ENCODE measurements around the gene GPR151. TPM values are rescaled to one million over a fixed set of nuclear protein-coding genes. Genes with fewer than 3 reads are reported as not detected.

Gene GPR151
- polyA plus RNA-seq, 3 donors: not detected

Other genes with a start within 250 kb of the GPR151 start
- under 1 TPM in 2 of 3 donors, not detected in 1; 0.06 to 0.13 TPM for gene POU4F3, start 177.4 kb downstream of the GPR151 start, polyA plus RNA-seq (ENCODE audit: insufficient read length in 3 of 3)
- 100 to 1,000 TPM in 2 of 3 donors, 10 to 100 TPM in 1; 96.0 to 143 (median 134) TPM for gene TCERG1, start 68.9 kb downstream of the GPR151 start, polyA plus RNA-seq (ENCODE audit: insufficient read length in 3 of 3)

All from renal pelvis (tissue), 3 donors.